H9 (cell line): ENCODE results near the gene RNF217. TPM values are rescaled to one million over a fixed set of nuclear protein-coding genes. Genes with fewer than 3 reads are reported as not detected.

Experiments
- DNase-seq: peaks from one replicate; pipeline ENCODE4 v3.0.0-alpha.2; 2017
- H2AFZ ChIP-seq: one replicate; pipeline ENCODE4 v1.6.1; 2013; ENCODE audit warnings: mild to moderate bottlenecking, low read length, control low read depth, moderate library complexity
- H2AK5ac ChIP-seq: 2 replicates; pipeline ENCODE4 v1.6.1; 2013; ENCODE audit warnings: low read length, control low read depth, mixed read lengths; ENCODE audit not compliant: insufficient read length
- H2BK120ac ChIP-seq: one replicate; pipeline ENCODE4 v1.6.1; 2013; ENCODE audit warnings: low read depth, mild to moderate bottlenecking, low read length, control low read depth, inconsistent platforms; ENCODE audit not compliant: poor library complexity, severe bottlenecking
- H2BK12ac ChIP-seq: 2 replicates; pipeline ENCODE4 v1.6.1; 2013; ENCODE audit warnings: low read length, control low read depth, mixed read lengths, low read depth; ENCODE audit not compliant: insufficient read length
- H2BK15ac ChIP-seq: 2 replicates; pipeline ENCODE4 v1.6.1; 2013; ENCODE audit warnings: low read depth, low read length, control low read depth
- H2BK20ac ChIP-seq: one replicate; pipeline ENCODE4 v1.6.1; 2013; ENCODE audit warnings: low read depth, mild to moderate bottlenecking, low read length, control low read depth, inconsistent platforms; ENCODE audit not compliant: poor library complexity, severe bottlenecking
- H2BK5ac ChIP-seq: 2 replicates; pipeline ENCODE4 v1.6.1; 2013; ENCODE audit warnings: low read length, control low read depth, mixed read lengths; ENCODE audit not compliant: insufficient read length
- H3K14ac ChIP-seq: 2 replicates; pipeline ENCODE4 v1.6.1; 2013; ENCODE audit warnings: low read length, control low read depth; ENCODE audit not compliant: insufficient read depth
- H3K18ac ChIP-seq: 2 replicates; pipeline ENCODE4 v1.6.1; 2013; ENCODE audit warnings: low read depth, mild to moderate bottlenecking, mixed read lengths, low read length, control low read depth; ENCODE audit not compliant: insufficient read length
- H3K23ac ChIP-seq: 2 replicates; pipeline ENCODE4 v1.6.1; 2013; ENCODE audit warnings: low read length, control low read depth, mixed read lengths, low read depth; ENCODE audit not compliant: insufficient read length
- H3K23me2 ChIP-seq: 2 replicates; pipeline ENCODE4 v1.6.1; 2013; ENCODE audit warnings: low read depth, mild to moderate bottlenecking, mixed read lengths, low read length, control low read depth; ENCODE audit not compliant: insufficient read length, poor library complexity, severe bottlenecking
- H3K27ac ChIP-seq: 2 replicates; pipeline ENCODE4 v1.5.1; 2013; ENCODE audit warnings: low read length, control low read depth, mixed read lengths, low read depth; ENCODE audit not compliant: insufficient read length
- H3K27me3 ChIP-seq: 2 replicates; pipeline ENCODE4 v1.6.1; 2013; ENCODE audit warnings: low read length, control low read depth, inconsistent platforms; ENCODE audit not compliant: insufficient read depth
- H3K4ac ChIP-seq: 2 replicates; pipeline ENCODE4 v1.6.1; 2013; ENCODE audit warnings: low read depth, mild to moderate bottlenecking, control low read depth, inconsistent platforms, low read length, moderate library complexity
- H3K4me1 ChIP-seq: 2 replicates; pipeline ENCODE4 v1.6.1; 2013; ENCODE audit warnings: low read length, control low read depth, inconsistent platforms; ENCODE audit not compliant: insufficient read depth
- H3K4me2 ChIP-seq: 2 replicates; pipeline ENCODE4 v1.6.1; 2013; ENCODE audit warnings: low read length, control low read depth, mixed read lengths; ENCODE audit not compliant: insufficient read length, insufficient read depth
- H3K56ac ChIP-seq: 2 replicates; pipeline ENCODE4 v1.6.1; 2013; ENCODE audit warnings: low read depth, mild to moderate bottlenecking, mixed read lengths, low read length, control low read depth; ENCODE audit not compliant: insufficient read length
- H3K79me1 ChIP-seq: 2 replicates; pipeline ENCODE4 v1.6.1; 2013; ENCODE audit warnings: low read depth, mild to moderate bottlenecking, moderate library complexity, low read length, control low read depth, inconsistent platforms; ENCODE audit not compliant: insufficient read depth, poor library complexity, severe bottlenecking
- H3K79me2 ChIP-seq: 2 replicates; pipeline ENCODE4 v1.6.1; 2013; ENCODE audit warnings: low read length, control low read depth, inconsistent platforms; ENCODE audit not compliant: insufficient read depth
- H3K9ac ChIP-seq: 2 replicates; pipeline ENCODE4 v1.6.1; 2013; ENCODE audit warnings: low read length, control low read depth, mixed read lengths; ENCODE audit not compliant: insufficient read length; ENCODE audit errors: extremely low read depth
- H3K9me3 ChIP-seq: one replicate; pipeline ENCODE4 v1.6.1; 2013; ENCODE audit warnings: low read depth, low read length, inconsistent platforms; ENCODE audit not compliant: control insufficient read depth
- H3T11ph ChIP-seq: one replicate; pipeline ENCODE4 v1.6.1; 2013; ENCODE audit warnings: mild to moderate bottlenecking, low read length, control low read depth, inconsistent platforms
- H4K20me1 ChIP-seq: one replicate; pipeline ENCODE4 v1.6.1; 2013; ENCODE audit not compliant: control insufficient read depth, insufficient read length, insufficient read depth
- H4K5ac ChIP-seq: 2 replicates; pipeline ENCODE4 v1.6.1; 2013; ENCODE audit warnings: low read depth, mild to moderate bottlenecking, mixed read lengths, low read length, control low read depth; ENCODE audit not compliant: insufficient read length
- H4K8ac ChIP-seq: replicated peaks from 2 replicates; pipeline ENCODE4 v1.6.1; 2013; ENCODE audit warnings: low read length, control low read depth, mixed read lengths, low read depth; ENCODE audit not compliant: insufficient read length
- H4K91ac ChIP-seq: 2 replicates; pipeline ENCODE4 v1.6.1; 2013; ENCODE audit warnings: low read depth, mild to moderate bottlenecking, moderate library complexity, mixed read lengths, low read length, control low read depth; ENCODE audit not compliant: insufficient read length
- H3K27ac Mint-ChIP-seq, 3 experiments: 2 replicates in 2 of 3; 3 replicates in 1 of 3; pipeline ENCODE4 v1.8.0; 2020 to 2021; ENCODE audit warnings: mixed read lengths in 3 of 3, mild to moderate bottlenecking in 1 of 3, moderate library complexity in 1 of 3
- H3K27me3 Mint-ChIP-seq: 2 replicates; pipeline ENCODE4 v1.8.0; 2021; ENCODE audit warnings: low read depth, mild to moderate bottlenecking, moderate library complexity, mixed read lengths
- H3K36me3 Mint-ChIP-seq, 3 experiments: 2 replicates in 2 of 3; 3 replicates in 1 of 3; pipeline ENCODE4 v1.8.0; 2020 to 2021; ENCODE audit warnings: low read depth in 3 of 3, mixed read lengths in 3 of 3; ENCODE audit not compliant: insufficient read depth in 1 of 3
- H3K4me1 Mint-ChIP-seq, 2 experiments: 2 replicates each; pipeline ENCODE4 v1.8.0; 2020; ENCODE audit warnings: mixed read lengths in 2 of 2
- H3K4me3 Mint-ChIP-seq, 2 experiments: 2 replicates in 1 of 2; 3 replicates in 1 of 2; pipeline ENCODE4 v1.8.0; 2020 to 2021; ENCODE audit warnings: mild to moderate bottlenecking in 2 of 2, mixed read lengths in 2 of 2, moderate library complexity in 1 of 2
- H3K9me3 Mint-ChIP-seq, 2 experiments: 2 replicates in 1 of 2; 3 replicates in 1 of 2; pipeline ENCODE4 v1.8.0; 2020; ENCODE audit warnings: mild to moderate bottlenecking in 2 of 2, mixed read lengths in 2 of 2, moderate library complexity in 1 of 2
- CTCF ChIP-seq: fragments of 200-600 bp; sonication (generic); conservative IDR thresholded peaks from 3 replicates; pipeline ENCODE4 v1.8.0; 2021; ENCODE audit warnings: antibody characterized with exemption, mild to moderate bottlenecking
- WGBS: extraction: QIAGEN DNeasy Blood & Tissue Kit; methylation state at CpG from one replicate; pipeline ENCODE4 v1.1.7; 2013; ENCODE audit warnings: missing lambda C conversion rate, low lambda C conversion rate, mixed read lengths; ENCODE audit not compliant: insufficient read length; ENCODE audit errors: extremely low coverage; 5-methylcytosine and 5-hydroxymethylcytosine counted together
- total RNA-seq: library from RNA; stranded (reverse); gene quantifications from 2 replicates; pipeline ENCODE4 v1.2.1, GENCODE V29; 2021

Gene RNF217
- total RNA-seq, 1 experiment from 2014 or later, result 9.6 TPM

- H3K4me3 Mint-ChIP-seq, result no peak overlapping the region
- no CpG with 5 or more reads among the region's 1 CpG for WGBS
These were observed 49.2 kb upstream of the RNF217 start for GRCh38 chr6:124913056-124913455.

More at GRCh38 chr6:124913056-124913455, 49.2 kb upstream of the RNF217 start:
- no peak overlapping the region for H2BK120ac ChIP-seq
- no peak overlapping the region for H3K4me2 ChIP-seq
- Mint-ChIP-seq H3K27me3 (no peaks in the 10 kb centered on the region), H3K4me1 (peaks cover 0 to 2% of the 10 kb centered on the region in 2 experiments; a peak in 1 of 4 replicates), H3K36me3 (no peaks in the 10 kb centered on the region), H3K27ac (no peak overlapping the region), H3K9me3 (peaks cover 0 to 10% of the 10 kb centered on the region in 2 experiments; a peak in 3 of 5 replicates)
- no peak overlapping the region for H4K91ac ChIP-seq
- no peaks in the 10 kb centered on the region for H3K79me1 ChIP-seq
- no peak overlapping the region for H3K23ac ChIP-seq
- H3K18ac ChIP-seq, result no peak overlapping the region
- H3K4ac ChIP-seq, result no peak overlapping the region
- no peak overlapping the region for H2BK5ac ChIP-seq
- no peak for TF ChIP-seq CTCF
- H2BK12ac ChIP-seq, result no peak overlapping the region
- no peak overlapping the region for H4K5ac ChIP-seq
- H3K27me3 ChIP-seq, result no peaks in the 10 kb centered on the region
- H2AFZ ChIP-seq, result no peak overlapping the region
- H3K9me3 ChIP-seq, result no peaks in the 10 kb centered on the region
- no peaks in the 10 kb centered on the region for H3K4me1 ChIP-seq
- no peak overlapping the region for H3K14ac ChIP-seq
- H3K27ac ChIP-seq, result no peak overlapping the region
- no peak overlapping the region for H2BK15ac ChIP-seq
- DNase-seq, result no peak
- H2AK5ac ChIP-seq, result no peak overlapping the region
- no peak overlapping the region for H2BK20ac ChIP-seq
- no peak overlapping the region for H3K56ac ChIP-seq
- H3T11ph ChIP-seq, result no peak overlapping the region
- no peaks in the 10 kb centered on the region for H3K79me2 ChIP-seq
- no peak overlapping the region for H3K9ac ChIP-seq
- no peaks in the 10 kb centered on the region for H3K23me2 ChIP-seq
- H4K20me1 ChIP-seq, result no peaks in the 10 kb centered on the region
- no peak overlapping the region for H4K8ac ChIP-seq
